Endothelial cell of umbilical vein (primary cell): ENCODE data around the gene HDAC11. TPM values are rescaled to one million over a fixed set of nuclear protein-coding genes. Genes with fewer than 3 reads are reported as not detected.

Source experiments
- BruUV-seq: library from RNA; stranded (reverse); fragments of 400-500 nt; replicated peaks from 2 replicates; lab custom pipeline; 2021; lab: Mats Ljungman, UMichigan
- CTCF ChIA-PET: fragments of 300-600, 350-600 bp; sonication (Branson Sonifier 250); formaldehyde crosslinking; loops from one replicate; lab custom pipeline; 2021; ENCODE audit warnings: antibody characterized with exemption, inconsistent platforms; lab: Charles Lee
- POLR2A ChIA-PET: fragments of 300-600, 350-600 bp; sonication (Branson Sonifier 250); formaldehyde crosslinking; loops from one replicate; lab custom pipeline; 2021; ENCODE audit warnings: antibody characterized with exemption, inconsistent platforms; lab: Charles Lee
- DNase-seq: peaks from one replicate; pipeline ENCODE4 v3.0.0-alpha.2; 2011; ENCODE audit warnings: low read depth, low spot score
- FAIRE-seq: peaks from 2 replicates; lab custom pipeline; 2011; peaks lifted over from hg19 to GRCh38; lab: Jason Lieb, UNC
- H2AFZ ChIP-seq: 2 replicates; pipeline ENCODE4 v1.6.0; 2012; ENCODE audit warnings: low read depth, low read length, control low read depth, inconsistent platforms
- H3K27ac ChIP-seq: 2 replicates; pipeline ENCODE4 v1.5.1; 2011; ENCODE audit warnings: low read depth, mild to moderate bottlenecking, control low read depth, low read length, moderate library complexity; ENCODE audit not compliant: insufficient read depth
- H3K27me3 ChIP-seq, 2 experiments: 2 replicates each; pipeline versions ENCODE4 v1.6.0 to v1.6.1; 2011; ENCODE audit warnings: low read length in 2 of 2, mixed read lengths in 1 of 2; ENCODE audit not compliant: control insufficient read depth in 2 of 2, insufficient read depth in 2 of 2
- H3K36me3 ChIP-seq, 2 experiments: 2 replicates in 1 of 2; 3 replicates in 1 of 2; pipeline ENCODE4 v1.5.1; 2011; ENCODE audit warnings: low read length in 2 of 2, mild to moderate bottlenecking in 1 of 2, moderate library complexity in 1 of 2; ENCODE audit not compliant: control insufficient read depth in 2 of 2, insufficient read depth in 2 of 2; ENCODE audit errors: extremely low read depth in 1 of 2
- H3K4me1 ChIP-seq: 3 replicates; pipeline ENCODE4 v1.5.1; 2011; ENCODE audit warnings: mild to moderate bottlenecking, low read length; ENCODE audit not compliant: control insufficient read depth, insufficient read depth; ENCODE audit errors: extremely low read depth
- H3K4me2 ChIP-seq: 2 replicates; pipeline ENCODE4 v1.6.1; 2011; ENCODE audit warnings: low read length, control low read depth, mixed read lengths; ENCODE audit not compliant: insufficient read depth
- H3K4me3 ChIP-seq, 3 experiments: fragments of 200-600 bp in 1 of 3; sonication (generic), shearing (Covaris generic) in 1 of 3; replicated peaks in 1 of 3; 2 replicates each; pipeline ENCODE4 v1.5.1; 2011 to 2016; ENCODE audit warnings: control low read depth in 3 of 3, low read length in 3 of 3, mild to moderate bottlenecking in 2 of 3, inconsistent platforms in 1 of 3, low read depth in 1 of 3, moderate library complexity in 1 of 3; ENCODE audit not compliant: insufficient read depth in 1 of 3
- H3K79me2 ChIP-seq: 2 replicates; pipeline ENCODE4 v1.6.0; 2012; ENCODE audit warnings: low read length, inconsistent platforms; ENCODE audit not compliant: control insufficient read depth, insufficient read depth
- H3K9ac ChIP-seq: replicated peaks from 2 replicates; pipeline ENCODE3; 2011; ENCODE audit warnings: low read length, control low read depth; ENCODE audit not compliant: insufficient read depth; ENCODE audit errors: extremely low read depth
- H3K9me1 ChIP-seq: replicated peaks from 3 replicates; pipeline ENCODE4 v1.6.0; 2011; ENCODE audit warnings: mild to moderate bottlenecking, low read length; ENCODE audit not compliant: control insufficient read depth, insufficient read depth; ENCODE audit errors: extremely low read depth
- H3K9me3 ChIP-seq: replicated peaks from 2 replicates; pipeline ENCODE4 v1.5.1; 2012; ENCODE audit warnings: low read length, inconsistent platforms; ENCODE audit not compliant: control insufficient read depth, insufficient read depth
- H4K20me1 ChIP-seq: replicated peaks from 2 replicates; pipeline ENCODE3; 2011; ENCODE audit warnings: mild to moderate bottlenecking, low read length; ENCODE audit not compliant: control insufficient read depth, insufficient read depth; ENCODE audit errors: extremely low read depth
- GATA2 ChIP-seq: IDR thresholded peaks from 2 replicates; pipeline ENCODE4 v1.7.0; 2011; ENCODE audit warnings: low read depth, mild to moderate bottlenecking, moderate library complexity, mixed read lengths, low read length; ENCODE audit not compliant: insufficient read length, insufficient read depth
- JUN ChIP-seq: IDR thresholded peaks from 2 replicates; pipeline ENCODE4 v1.6.1; 2011; ENCODE audit warnings: borderline replicate concordance, low read depth; ENCODE audit not compliant: insufficient read length, insufficient read depth
- MYC ChIP-seq: IDR thresholded peaks from one replicate; pipeline ENCODE4 v1.6.1; 2011; ENCODE audit warnings: mild to moderate bottlenecking, low read depth, low read length
- POLR2A ChIP-seq: IDR thresholded peaks from 2 replicates; pipeline ENCODE4 v1.6.1; 2012; ENCODE audit warnings: low read depth, mild to moderate bottlenecking, control low read depth, low read length
- dilution Hi-C: fragments of 300-500 bp; cut with MboI; formaldehyde crosslinking; loops from one replicate; pipeline ENCODE4 v1.15.0; 2019; ENCODE audit warnings: low sequenced_read_pairs; ENCODE audit not compliant: extremely low pct_ligation_motif_present
- intact Hi-C: fragments of 100-400 bp; cut with micrococcal nuclease; formaldehyde crosslinking; loops from one replicate; pipeline ENCODE4 v1.10.0; 2022
- polyA plus RNA-seq, 4 experiments: library from polyadenylated mRNA; depleted of rRNA in 3 of 4; stranded (reverse) in 3 of 4; unstranded in 1 of 4; fragments of >200 nt; gene quantifications; 2 replicates each; pipeline versions ENCODE4 v1.2.1 to v1.2.3, GENCODE V29; 2011 to 2012; ENCODE audit warnings: missing spikeins in 1 of 4
- total RNA-seq: library from RNA; stranded (reverse); gene quantifications from 2 replicates; pipeline ENCODE4 v1.2.3, GENCODE V29; 2021
- TF ChIP-seq, protein P1 (sequence below), 2 donors: IDR thresholded peaks; 1 replicate in 1 of 2; 2 replicates in 1 of 2; pipeline ENCODE4 v1.5.1; 2011; ENCODE audit warnings: low read length in 2 of 2, mild to moderate bottlenecking in 2 of 2, moderate library complexity in 2 of 2, control low read depth in 1 of 2, inconsistent platforms in 1 of 2, low read depth in 1 of 2; ENCODE audit not compliant: insufficient read depth in 1 of 2; ENCODE audit errors: extremely low read depth in 1 of 2

Gene HDAC11
- total and polyA plus RNA-seq, 2 donors (not counting 3 experiments of a cell fraction or from before 2014, with no cell fraction given): 6.8 to 8.8 TPM

- DNase-seq (no peak), FAIRE-seq (no peak)
- Histone ChIP-seq H3K27ac (no peak overlapping the region), H4K20me1 (no peaks in the 10 kb centered on the region), H3K4me3 (no peak overlapping the region), H3K4me1 (no peaks in the 10 kb centered on the region), H3K9me3 (no peaks in the 10 kb centered on the region), H3K36me3 (no peaks in the 10 kb centered on the region), H2AFZ (no peak overlapping the region), H3K27me3 (no peaks in the 10 kb centered on the region), H3K79me2 (no peaks in the 10 kb centered on the region), H3K9me1 (no peaks in the 10 kb centered on the region), H3K4me2 (no peak overlapping the region), H3K9ac (no peak overlapping the region)
- TF ChIP-seq POLR2A (no peak), GATA2 (no peak), JUN (no peak), MYC (no peak)
- TF ChIP-seq, protein P1, sequence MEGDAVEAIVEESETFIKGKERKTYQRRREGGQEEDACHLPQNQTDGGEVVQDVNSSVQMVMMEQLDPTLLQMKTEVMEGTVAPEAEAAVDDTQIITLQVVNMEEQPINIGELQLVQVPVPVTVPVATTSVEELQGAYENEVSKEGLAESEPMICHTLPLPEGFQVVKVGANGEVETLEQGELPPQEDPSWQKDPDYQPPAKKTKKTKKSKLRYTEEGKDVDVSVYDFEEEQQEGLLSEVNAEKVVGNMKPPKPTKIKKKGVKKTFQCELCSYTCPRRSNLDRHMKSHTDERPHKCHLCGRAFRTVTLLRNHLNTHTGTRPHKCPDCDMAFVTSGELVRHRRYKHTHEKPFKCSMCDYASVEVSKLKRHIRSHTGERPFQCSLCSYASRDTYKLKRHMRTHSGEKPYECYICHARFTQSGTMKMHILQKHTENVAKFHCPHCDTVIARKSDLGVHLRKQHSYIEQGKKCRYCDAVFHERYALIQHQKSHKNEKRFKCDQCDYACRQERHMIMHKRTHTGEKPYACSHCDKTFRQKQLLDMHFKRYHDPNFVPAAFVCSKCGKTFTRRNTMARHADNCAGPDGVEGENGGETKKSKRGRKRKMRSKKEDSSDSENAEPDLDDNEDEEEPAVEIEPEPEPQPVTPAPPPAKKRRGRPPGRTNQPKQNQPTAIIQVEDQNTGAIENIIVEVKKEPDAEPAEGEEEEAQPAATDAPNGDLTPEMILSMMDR (IDR thresholded peaks at IDR 0.05; ENCODE audit: extremely low read depth in 1 of 2, insufficient read depth in 1 of 2, low read depth in 1 of 2, low read length in 2 of 2): no peak
- dilution Hi-C loops: loop anchor here (25.0 kb wide), 1 partner anchor 372 kb away; no protein-coding TSS in a partner anchor
- CTCF ChIA-PET: interaction anchor here (4.8 kb wide), 1 partner anchor 368 kb away, joined by 75 read pairs; no protein-coding TSS in a partner anchor
- POLR2A ChIA-PET: no interaction called here
- BruUV-seq: no TSS peak
- intact Hi-C loops: loop anchor here (10.0 kb wide), 2 partner anchors 255 to 465 kb away; no protein-coding TSS in a partner anchor
Measured at GRCh38 chr3:13459605-13460340, 20.3 kb upstream of the HDAC11 start.
